Body of pancreas (tissue), 4 donors: ENCODE data around the gene CLDN5. TPM values are rescaled to one million over a fixed set of nuclear protein-coding genes. Genes with fewer than 3 reads are reported as not detected.

Source experiments
- ATAC-seq: fragments of 150-250 bp; one replicate; pipeline ENCODE4 v1.9.1; 2016
- DNase-seq, 4 donors: peaks; one replicate each; pipeline ENCODE4 v3.0.0-alpha.2; 2019
- H3K27ac ChIP-seq, 4 donors: fragments of 200-600 bp; sonication (generic); 1 replicate in 3 of 4; 2 replicates in 1 of 4; pipeline versions ENCODE4 v1.5.1 to v1.6.1; 2016 to 2019; ENCODE audit warnings: mild to moderate bottlenecking in 1 of 4, mixed read lengths in 1 of 4, moderate library complexity in 1 of 4
- H3K27me3 ChIP-seq, 2 donors: fragments of 200-600 bp; sonication (generic); one replicate each; pipeline ENCODE4 v1.6.0; 2016; ENCODE audit warnings: mild to moderate bottlenecking in 1 of 2
- H3K36me3 ChIP-seq, 2 donors: fragments of 200-600 bp; sonication (generic); replicated peaks in 1 of 2; 2 replicates each; pipeline ENCODE4 v1.5.1; 2016; ENCODE audit warnings: low read depth in 2 of 2; ENCODE audit not compliant: insufficient read depth in 1 of 2
- H3K4me1 ChIP-seq: fragments of 200-600 bp; sonication (generic); one replicate; pipeline ENCODE4 v1.6.0; 2016
- H3K4me3 ChIP-seq, 2 donors: fragments of 200-600 bp; sonication (generic); 1 replicate in 1 of 2; 2 replicates in 1 of 2; pipeline ENCODE4 v1.5.1; 2016 to 2019
- H3K9me3 ChIP-seq, 3 donors: fragments of 200-600 bp; sonication (generic); 1 replicate in 2 of 3; 2 replicates in 1 of 3; pipeline ENCODE4 v1.5.1; 2016
- POLR2A ChIP-seq, 3 donors: fragments of 450-650 bp; IDR thresholded peaks; one replicate each; pipeline ENCODE4 v1.6.1; 2016; ENCODE audit warnings: antibody characterized with exemption in 3 of 3, mild to moderate bottlenecking in 2 of 3
- WGBS, 2 donors: methylation state at CpG; one replicate each; pipeline ENCODE4 v1.1.5; 2017; 5-methylcytosine and 5-hydroxymethylcytosine counted together
- intact Hi-C: fragments of 100-400 bp; cut with DNase I; formaldehyde crosslinking; loops from one replicate; pipeline ENCODE4 v1.15.1; 2023
- total RNA-seq, 2 donors: library from RNA; depleted of rRNA; stranded (reverse); fragments of >200 nt; gene quantifications; one replicate each; pipeline ENCODE4 v1.1.0, GENCODE V29; 2016
- TF ChIP-seq, protein P1 (sequence below), 7 experiments: fragments of 450-650 bp in 4 of 7; fragments of 200-600 bp in 3 of 7; sonication (generic) in 3 of 7; IDR thresholded peaks; one replicate each; pipeline ENCODE4 v1.5.1; 2016 to 2019; ENCODE audit warnings: antibody characterized with exemption in 7 of 7

CLDN5 gene
- total RNA-seq, 2 donors from 2014 or later, result 36.9 to 80.4 TPM

DNA sequence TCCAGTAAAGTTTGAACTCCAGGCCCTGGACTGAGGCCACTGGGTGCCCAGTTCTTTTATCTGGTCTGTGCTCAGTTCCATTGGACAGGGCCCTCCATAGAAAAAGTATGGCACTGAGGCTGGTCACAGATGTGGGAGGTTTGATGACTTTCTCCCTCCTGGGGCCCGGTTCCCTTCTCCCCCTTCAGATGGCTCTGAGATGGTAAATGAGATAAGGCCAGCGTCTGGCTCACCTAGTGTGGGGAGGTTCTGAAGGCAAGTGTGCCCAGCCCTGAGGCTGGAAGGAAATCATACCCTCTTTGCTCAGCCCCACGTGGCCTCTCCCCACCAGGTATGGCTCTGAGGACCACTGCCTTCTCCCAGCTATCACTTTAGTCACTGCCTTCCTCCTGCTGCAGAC is 1.5 kb upstream of the CLDN5 start:
- 49 to 66% methylated on average over 2 to 3 of the region's 3 CpGs for WGBS, 2 donors
- Histone ChIP-seq H3K36me3 (no peaks in the 10 kb centered on the region), H3K4me3 (no peak overlapping the region), H3K27ac (no peak overlapping the region), H3K4me1 (peaks cover 16% of the 10 kb centered on the region), H3K9me3 (no peaks in the 10 kb centered on the region), H3K27me3 (peaks cover 0 to 7% of the 10 kb centered on the region in 2 donors)
- intact Hi-C loops, result no loop called here
- no peak for ATAC-seq
- TF ChIP-seq, protein P1, sequence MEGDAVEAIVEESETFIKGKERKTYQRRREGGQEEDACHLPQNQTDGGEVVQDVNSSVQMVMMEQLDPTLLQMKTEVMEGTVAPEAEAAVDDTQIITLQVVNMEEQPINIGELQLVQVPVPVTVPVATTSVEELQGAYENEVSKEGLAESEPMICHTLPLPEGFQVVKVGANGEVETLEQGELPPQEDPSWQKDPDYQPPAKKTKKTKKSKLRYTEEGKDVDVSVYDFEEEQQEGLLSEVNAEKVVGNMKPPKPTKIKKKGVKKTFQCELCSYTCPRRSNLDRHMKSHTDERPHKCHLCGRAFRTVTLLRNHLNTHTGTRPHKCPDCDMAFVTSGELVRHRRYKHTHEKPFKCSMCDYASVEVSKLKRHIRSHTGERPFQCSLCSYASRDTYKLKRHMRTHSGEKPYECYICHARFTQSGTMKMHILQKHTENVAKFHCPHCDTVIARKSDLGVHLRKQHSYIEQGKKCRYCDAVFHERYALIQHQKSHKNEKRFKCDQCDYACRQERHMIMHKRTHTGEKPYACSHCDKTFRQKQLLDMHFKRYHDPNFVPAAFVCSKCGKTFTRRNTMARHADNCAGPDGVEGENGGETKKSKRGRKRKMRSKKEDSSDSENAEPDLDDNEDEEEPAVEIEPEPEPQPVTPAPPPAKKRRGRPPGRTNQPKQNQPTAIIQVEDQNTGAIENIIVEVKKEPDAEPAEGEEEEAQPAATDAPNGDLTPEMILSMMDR (IDR thresholded peaks at IDR 0.05), result no peak
- TF ChIP-seq POLR2A (IDR thresholded peaks at IDR 0.05), result no peak
- no peak for DNase-seq

GRCh38 chr22:19525116-19525660 is 978 bp upstream of the CLDN5 start:
- TF ChIP-seq POLR2A (IDR thresholded peaks at IDR 0.05), result no peak
- TF ChIP-seq, protein P1 (IDR thresholded peaks at IDR 0.05), result no peak
- peaks cover 16% of the 10 kb centered on the region for H3K4me1 ChIP-seq
- 65 to 67% methylated on average over 6 to 15 of the region's 15 CpGs for WGBS, 2 donors
- no peaks in the 10 kb centered on the region for H3K9me3 ChIP-seq
- ATAC-seq, result peak; percentile 18
- H3K27ac ChIP-seq, result peak overlapping the region in 2 of 4 donors; percentile 1 to 36
- no peaks in the 10 kb centered on the region for H3K36me3 ChIP-seq
- peaks cover 0 to 7% of the 10 kb centered on the region in 2 donors for H3K27me3 ChIP-seq
- intact Hi-C loops, result no loop called here
- DNase-seq, result no peak
- H3K4me3 ChIP-seq, result no peak overlapping the region

DNA sequence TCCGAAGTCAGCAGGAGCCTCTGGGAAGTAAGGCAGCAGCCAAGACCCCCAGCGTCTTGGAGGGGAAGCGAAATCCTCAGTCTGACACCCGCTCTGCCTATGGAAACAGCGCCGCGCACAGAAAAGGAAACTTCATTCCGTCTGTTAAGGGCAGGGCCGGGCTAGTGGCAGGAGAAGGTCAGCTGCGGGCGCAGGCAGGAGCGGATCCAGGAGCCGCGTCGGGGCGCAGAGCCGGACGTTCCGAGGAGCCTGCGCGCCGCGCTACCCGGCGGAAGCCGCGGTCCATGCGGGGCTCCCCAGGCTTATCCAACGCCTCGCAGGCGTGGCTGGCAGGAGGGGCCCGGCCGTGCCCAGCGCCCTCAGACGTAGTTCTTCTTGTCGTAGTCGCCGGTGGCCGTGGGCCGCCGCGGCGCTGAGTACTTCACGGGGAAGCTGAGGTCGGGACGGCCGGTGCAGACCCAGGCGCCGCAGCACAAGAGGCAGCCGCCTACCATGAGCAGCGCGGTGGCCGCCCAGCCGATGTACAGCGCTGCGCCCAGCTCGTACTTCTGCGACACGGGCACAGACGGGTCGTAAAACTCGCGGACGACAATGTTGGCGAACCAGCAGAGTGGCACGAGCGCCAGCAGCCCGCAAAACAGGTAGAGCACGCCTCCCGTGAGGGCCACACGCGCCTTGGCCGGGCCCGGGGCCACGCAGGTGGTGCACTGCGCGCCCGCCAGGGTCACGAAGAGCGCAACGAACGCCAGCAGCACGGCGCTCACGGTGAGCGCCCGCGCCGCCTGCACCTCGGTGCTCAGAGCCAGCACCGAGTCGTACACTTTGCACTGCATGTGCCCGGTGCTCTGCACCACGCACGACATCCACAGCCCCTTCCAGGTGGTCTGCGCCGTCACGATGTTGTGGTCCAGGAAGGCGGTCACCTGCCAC is 705 bp downstream of the CLDN5 start:
- H3K4me3 ChIP-seq, result no peak overlapping the region
- DNase-seq, result no peak
- H3K9me3 ChIP-seq, result no peaks in the 10 kb centered on the region
- peaks cover 16% of the 10 kb centered on the region for H3K4me1 ChIP-seq
- H3K36me3 ChIP-seq, result no peaks in the 10 kb centered on the region
- WGBS, 2 donors, result 2 to 12% methylated on average over 13 to 99 of the region's 99 CpGs
- H3K27ac ChIP-seq, result no peak overlapping the region
- intact Hi-C loops, result no loop called here
- ATAC-seq, result no peak
- TF ChIP-seq, protein P1 (IDR thresholded peaks at IDR 0.05), result no peak
- TF ChIP-seq POLR2A (IDR thresholded peaks at IDR 0.05), result no peak
- H3K27me3 ChIP-seq, result peaks cover 0 to 7% of the 10 kb centered on the region in 2 donors

- no peak for TF ChIP-seq POLR2A (IDR thresholded peaks at IDR 0.05)
- TF ChIP-seq, protein P1 (IDR thresholded peaks at IDR 0.05), result no peak
- no peak for DNase-seq
- Histone ChIP-seq H3K36me3 (no peaks in the 10 kb centered on the region), H3K27me3 (peaks cover 0 to 7% of the 10 kb centered on the region in 2 donors), H3K27ac (no peak overlapping the region), H3K9me3 (no peaks in the 10 kb centered on the region), H3K4me1 (peaks cover 16% of the 10 kb centered on the region), H3K4me3 (no peak overlapping the region)
- 26% methylated on average over 9 of the region's 9 CpGs; no CpG with 5 or more reads in 1 of the 2 donors for WGBS, 2 donors
- intact Hi-C loops, result no loop called here
- no peak for ATAC-seq
Observed at GRCh38 chr22:19522881-19523239, 1.4 kb downstream of the CLDN5 start.
